ENCODE data around the gene CRIP1.

GRCh38 chr14:105530285-105531087 lies 43.8 kb downstream of the CRIP1 start:
- TF ChIP-seq CTCF (IDR thresholded peaks at IDR 0.05; ENCODE audit: extremely low read depth in 1 of 2, insufficient read depth in 1 of 2, low read depth in 1 of 2, low read length in 2 of 2) (no peak), EZH2 (IDR thresholded peaks at IDR 0.05; ENCODE audit: borderline replicate concordance, low read depth, low read length, severe bottlenecking) (no peak), POLR2AphosphoS5 (IDR thresholded peaks at IDR 0.05; ENCODE audit: insufficient read depth, low read depth, low read length) (no peak), MAX (IDR thresholded peaks at IDR 0.05; ENCODE audit: insufficient read depth, insufficient read length) (no peak), POLR2A (IDR thresholded peaks at IDR 0.05; ENCODE audit: low read depth, low read length) (no peak), MYC (IDR thresholded peaks at IDR 0.05; ENCODE audit: low read depth, low read length) (no peak)

Data from endothelial cell of umbilical vein (primary cell).